G401.6 (cell line): ENCODE results near the gene ABHD2.

Experiments
- FAIRE-seq: peaks from 2 replicates; lab custom pipeline; 2012; peaks lifted over from hg19 to GRCh38; lab: Jason Lieb, UNC

The ABHD2 gene

GRCh38 chr15:89170364-89170763, 82.1 kb downstream of the ABHD2 start:
- no peak for FAIRE-seq

- FAIRE-seq, result peak; percentile 34
Observed at GRCh38 chr15:89171136-89172072, 83.1 kb downstream of the ABHD2 start.

GRCh38 chr15:89172921-89173320, 84.7 kb downstream of the ABHD2 start:
- no peak for FAIRE-seq

GRCh38 chr15:89174476-89174875, 86.2 kb downstream of the ABHD2 start:
- FAIRE-seq, result no peak

- no peak for FAIRE-seq
Observed at GRCh38 chr15:89175617-89176191, 87.4 kb downstream of the ABHD2 start.

- FAIRE-seq, result no peak
Observed at GRCh38 chr15:89177116-89177515, 88.9 kb downstream of the ABHD2 start.

- peak; percentile 82 for FAIRE-seq
Observed at GRCh38 chr15:89177633-89178306, 89.5 kb downstream of the ABHD2 start.

GRCh38 chr15:89178307-89178977, 90.2 kb downstream of the ABHD2 start:
- FAIRE-seq, result no peak

GRCh38 chr15:89179966-89180875, 92.0 kb downstream of the ABHD2 start:
- no peak for FAIRE-seq

- FAIRE-seq, result no peak
Observed at GRCh38 chr15:89184357-89184756, 96.1 kb downstream of the ABHD2 start.

- FAIRE-seq, result no peak
Observed at GRCh38 chr15:89184886-89185526, 96.8 kb downstream of the ABHD2 start.

- FAIRE-seq, result no peak
Observed at GRCh38 chr15:89186803-89187202, 98.5 kb downstream of the ABHD2 start.

GRCh38 chr15:89187301-89187985, 99.2 kb downstream of the ABHD2 start:
- FAIRE-seq, result no peak

GRCh38 chr15:89187986-89188514, 99.8 kb downstream of the ABHD2 start:
- no peak for FAIRE-seq

- no peak for FAIRE-seq
Observed at GRCh38 chr15:89192136-89192535, 103.9 kb downstream of the ABHD2 start.

GRCh38 chr15:89192766-89193165, 104.5 kb downstream of the ABHD2 start:
- no peak for FAIRE-seq

GRCh38 chr15:89194608-89195007, 106.4 kb downstream of the ABHD2 start:
- no peak for FAIRE-seq

- FAIRE-seq, result no peak
Observed at GRCh38 chr15:89195836-89196235, 107.6 kb downstream of the ABHD2 start.

- FAIRE-seq, result no peak
Observed at GRCh38 chr15:89196241-89196640, 108.0 kb downstream of the ABHD2 start.

GRCh38 chr15:89196994-89197393, 108.7 kb downstream of the ABHD2 start:
- FAIRE-seq, result no peak
